Measurements from ENCODE around the gene SLC27A3. TPM values are rescaled to one million over a fixed set of nuclear protein-coding genes. Genes with fewer than 3 reads are reported as not detected.

The SLC27A3 gene
- total and polyA plus RNA-seq, 2 donors (not counting 3 experiments of a cell fraction or from before 2014, with no cell fraction given): 26.6 to 34.3 TPM

DNA sequence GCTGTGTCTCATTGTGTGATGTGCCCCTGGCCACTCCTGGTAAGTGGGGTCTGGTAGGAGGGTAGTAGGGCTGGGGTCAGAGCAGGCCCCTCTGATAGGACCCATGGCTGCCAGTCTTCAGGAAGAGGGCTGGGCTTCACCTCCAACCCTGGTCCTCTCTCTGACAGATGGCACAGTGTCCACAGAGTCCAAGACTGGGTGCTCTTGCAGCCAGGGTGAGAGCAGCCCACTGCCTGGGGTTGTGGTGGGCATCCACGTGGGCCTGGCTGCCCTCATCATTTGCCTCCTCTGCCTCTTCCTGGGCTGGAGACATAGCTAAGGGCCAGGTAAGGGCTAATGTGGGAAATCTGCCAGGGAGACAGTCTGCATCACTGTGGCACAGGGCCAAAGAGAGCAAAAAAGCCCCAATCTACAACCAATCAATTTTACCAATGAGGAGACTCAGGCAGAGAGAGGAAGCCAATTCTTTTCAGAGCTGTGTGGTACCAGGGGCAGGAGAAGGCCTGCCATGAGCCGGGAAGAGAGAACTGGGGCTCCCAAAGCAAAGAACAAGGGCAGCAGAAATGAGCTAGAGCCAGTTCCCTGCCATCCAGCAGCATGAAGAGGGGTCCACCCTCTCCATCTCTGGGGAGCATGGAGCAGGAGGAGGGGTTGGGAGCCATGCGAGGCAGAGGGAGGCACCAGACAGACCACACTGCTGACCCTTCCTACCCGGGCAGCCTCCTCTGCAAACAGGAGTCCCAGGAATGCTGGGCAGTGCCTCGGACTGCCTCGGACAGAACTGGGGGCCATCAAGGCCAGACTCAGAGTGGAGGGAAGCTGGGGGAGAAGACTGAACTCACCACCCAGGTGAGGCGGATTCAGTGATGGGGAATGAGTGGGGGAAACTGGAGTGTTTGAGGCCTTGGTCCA is 26.8 kb downstream of the SLC27A3 start:
- DNase-seq (ENCODE audit: low read depth, low spot score) (no peak), FAIRE-seq (no peak)
- intact Hi-C loops (cut with micrococcal nuclease): no loop called here
- no peaks in the 10 kb centered on the region for H3K79me2 ChIP-seq (ENCODE audit: control insufficient read depth, insufficient read depth, low read length)
- dilution Hi-C loops (cut with MboI; ENCODE audit: extremely low pct_ligation_motif_present, low sequenced_read_pairs): no loop called here
- no peaks in the 10 kb centered on the region for H3K27me3 ChIP-seq (ENCODE audit: control insufficient read depth in 2 of 2, insufficient read depth in 2 of 2, low read length in 2 of 2)
- peaks cover 4% of the 10 kb centered on the region for H3K4me1 ChIP-seq (ENCODE audit: control insufficient read depth, extremely low read depth, insufficient read depth, low read length)
- H3K27ac ChIP-seq (ENCODE audit: insufficient read depth, low read depth, low read length): no peak overlapping the region
- ChIA-PET CTCF (interaction anchor here (0.7 to 2.1 kb wide), 5 partner anchors 9 to 185 kb away, joined by 3 to 8 read pairs (median 4); partner anchors contain the start of genes DENND4B and RAB13), POLR2A (no interaction called here)
- no peak overlapping the region for H3K9ac ChIP-seq (replicated peaks; ENCODE audit: extremely low read depth, insufficient read depth, low read length)
- H3K4me2 ChIP-seq (ENCODE audit: insufficient read depth, low read length): no peak overlapping the region
- no peaks in the 10 kb centered on the region for H4K20me1 ChIP-seq (replicated peaks; ENCODE audit: control insufficient read depth, extremely low read depth, insufficient read depth, low read length)
- H2AFZ ChIP-seq (ENCODE audit: low read depth, low read length): no peak overlapping the region
- H3K9me3 ChIP-seq (replicated peaks; ENCODE audit: control insufficient read depth, insufficient read depth, low read length): no peaks in the 10 kb centered on the region
- no peaks in the 10 kb centered on the region for H3K9me1 ChIP-seq (replicated peaks; ENCODE audit: control insufficient read depth, extremely low read depth, insufficient read depth, low read length)
- H3K4me3 ChIP-seq (replicated peaks in 1 of 3; ENCODE audit: insufficient read depth in 1 of 3, low read depth in 1 of 3, low read length in 3 of 3): no peak overlapping the region
- H3K36me3 ChIP-seq (ENCODE audit: control insufficient read depth in 2 of 2, extremely low read depth in 1 of 2, insufficient read depth in 2 of 2, low read length in 2 of 2): peaks cover 0 to 3% of the 10 kb centered on the region in 2 experiments
- TF ChIP-seq MYC (IDR thresholded peaks at IDR 0.05; ENCODE audit: low read depth, low read length) (no peak), POLR2AphosphoS5 (IDR thresholded peaks at IDR 0.05; ENCODE audit: insufficient read depth, low read depth, low read length) (no peak), GATA2 (IDR thresholded peaks at IDR 0.05; ENCODE audit: insufficient read depth, insufficient read length, low read depth, low read length) (no peak), FOS (IDR thresholded peaks at IDR 0.05; ENCODE audit: borderline replicate concordance, insufficient read depth, low read length) (no peak), MAX (IDR thresholded peaks at IDR 0.05; ENCODE audit: insufficient read depth, insufficient read length) (no peak), JUN (IDR thresholded peaks at IDR 0.05; ENCODE audit: borderline replicate concordance, insufficient read depth, insufficient read length, low read depth) (no peak), POLR2A (IDR thresholded peaks at IDR 0.05; ENCODE audit: low read depth, low read length) (no peak), CTCF (IDR thresholded peaks at IDR 0.05; ENCODE audit: extremely low read depth in 1 of 2, insufficient read depth in 1 of 2, low read depth in 1 of 2, low read length in 2 of 2) (no peak), EZH2 (IDR thresholded peaks at IDR 0.05; ENCODE audit: borderline replicate concordance, low read depth, low read length, severe bottlenecking) (no peak)
- BruUV-seq (replicated peaks): no TSS peak
